HEK293T (cell line): ENCODE results near the gene KRTAP10-9.
"Not testable (repeated sequence)": the region's sequence is repeated elsewhere in the genome, so short reads cannot be mapped to it uniquely, and the experiment has no call there.

Experiments used
- CTCF ChIA-PET: fragments of 350-600 bp; formaldehyde crosslinking; extraction: SDS; loops from one replicate; lab custom pipeline; 2021; ENCODE audit warnings: antibody characterized with exemption, inconsistent platforms; lab: Yijun Ruan, JAX
- POLR2A ChIA-PET: fragments of 350-600 bp; formaldehyde crosslinking; extraction: SDS; loops from one replicate; lab custom pipeline; 2020; ENCODE audit warnings: antibody characterized with exemption, inconsistent platforms; lab: Yijun Ruan, JAX
- DNase-seq: peaks from one replicate; pipeline ENCODE4 v3.0.0; 2012; ENCODE audit warnings: mixed read lengths; ENCODE audit errors: extremely low spot score
- ARNT ChIP-seq: fragments of 450-650 bp; IDR thresholded peaks from 2 replicates; pipeline ENCODE4 v1.6.1; 2017; ENCODE audit warnings: mild to moderate bottlenecking
- BHLHE40 ChIP-seq: fragments of 450-650 bp; IDR thresholded peaks from 2 replicates; pipeline ENCODE4 v1.6.1; 2016; ENCODE audit warnings: mild to moderate bottlenecking, moderate library complexity, borderline replicate concordance
- CTBP1 ChIP-seq: fragments of 450-650 bp; IDR thresholded peaks from 2 replicates; pipeline ENCODE4 v1.6.1; 2016; ENCODE audit warnings: borderline replicate concordance
- ELF4 ChIP-seq: fragments of 450-650 bp; IDR thresholded peaks from 2 replicates; pipeline ENCODE4 v1.6.1; 2017; ENCODE audit warnings: antibody characterized with exemption
- FOXA1 ChIP-seq: fragments of 450-650 bp; IDR thresholded peaks from 2 replicates; pipeline ENCODE4 v1.6.1; 2016; ENCODE audit warnings: mild to moderate bottlenecking
- FOXK2 ChIP-seq: fragments of 450-650 bp; IDR thresholded peaks from 2 replicates; pipeline ENCODE4 v1.6.1; 2016; ENCODE audit warnings: mild to moderate bottlenecking
- FOXM1 ChIP-seq: fragments of 450-650 bp; IDR thresholded peaks from 2 replicates; pipeline ENCODE4 v1.6.1; 2017; ENCODE audit warnings: mild to moderate bottlenecking, borderline replicate concordance
- HDGF ChIP-seq: fragments of 450-650 bp; IDR thresholded peaks from 2 replicates; pipeline ENCODE4 v1.6.1; 2017; ENCODE audit warnings: antibody characterized with exemption, borderline replicate concordance
- L3MBTL2 ChIP-seq: fragments of 450-650 bp; conservative IDR thresholded peaks from 2 replicates; pipeline ENCODE4 v1.6.1; 2016; ENCODE audit warnings: mild to moderate bottlenecking
- LEF1 ChIP-seq: fragments of 450-650 bp; IDR thresholded peaks from 2 replicates; pipeline ENCODE4 v1.6.1; 2017; ENCODE audit warnings: mild to moderate bottlenecking, borderline replicate concordance
- NFRKB ChIP-seq: fragments of 450-650 bp; IDR thresholded peaks from 2 replicates; pipeline ENCODE4 v1.6.1; 2016; ENCODE audit warnings: mild to moderate bottlenecking, moderate library complexity
- SP1 ChIP-seq: fragments of 450-650 bp; IDR thresholded peaks from 2 replicates; pipeline ENCODE4 v1.6.1; 2017
- SUZ12 ChIP-seq: fragments of 450-650 bp; IDR thresholded peaks from 2 replicates; pipeline ENCODE4 v1.6.1; 2016; ENCODE audit warnings: mild to moderate bottlenecking
- TARDBP ChIP-seq: fragments of 450-650 bp; IDR thresholded peaks from 2 replicates; pipeline ENCODE4 v1.6.1; 2016
- ZNF384 ChIP-seq: fragments of 450-650 bp; IDR thresholded peaks from 2 replicates; pipeline ENCODE4 v1.6.1; 2016
- TF ChIP-seq, protein P1 (sequence below): fragments of 450-650 bp; IDR thresholded peaks from 2 replicates; pipeline ENCODE4 v1.6.1; 2016

KRTAP10-9 gene, protein sequence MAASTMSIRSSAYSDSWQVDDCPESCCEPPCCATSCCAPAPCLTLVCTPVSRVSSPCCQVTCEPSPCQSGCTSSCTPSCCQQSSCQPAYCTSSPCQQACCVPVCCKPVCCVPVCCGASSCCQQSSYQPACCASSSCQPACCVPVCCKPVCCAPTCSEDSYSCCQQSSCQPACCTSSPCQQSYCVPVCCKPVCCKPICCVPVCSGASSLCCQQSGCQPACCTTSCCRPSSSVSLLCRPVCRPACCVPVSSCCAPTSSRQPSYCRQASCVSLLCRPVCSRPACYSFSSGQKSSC

DNA sequence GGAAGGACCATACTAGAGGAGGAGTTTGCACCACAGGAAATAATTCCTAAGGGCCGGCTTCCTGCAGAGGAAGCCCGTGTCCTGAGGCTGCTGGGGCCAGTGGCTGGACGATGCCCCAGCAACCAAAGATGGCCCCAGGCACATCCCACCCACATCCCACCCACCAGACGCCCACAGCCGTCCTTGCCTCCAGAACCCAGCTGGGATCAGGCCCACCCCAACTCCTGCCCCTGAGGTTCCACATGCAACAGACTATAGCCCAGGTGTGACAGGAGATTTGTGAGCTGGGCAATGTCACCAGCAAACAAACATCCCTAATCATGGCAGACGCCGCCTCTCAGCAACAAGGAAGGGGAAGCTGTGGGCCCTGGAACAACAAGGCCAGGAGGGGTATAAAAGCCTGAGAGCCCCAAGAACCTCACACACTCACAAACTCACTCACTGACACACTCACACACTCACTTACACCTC, at the start of gene KRTAP10-9:
KRTAP10-9 (plus strand) TSS at position 421 of the 471 bp plus-strand sequence. CDS start 79 bp downstream, outside the sequence.
- POLR2A ChIA-PET: no interaction called here
- TF ChIP-seq FOXM1 (no peak), FOXA1 (no peak), L3MBTL2 (no peak), BHLHE40 (no peak), CTBP1 (no peak), LEF1 (no peak), SUZ12 (no peak), HDGF (no peak), NFRKB (no peak), ARNT (no peak), ELF4 (no peak), ZNF384 (no peak)
- DNase-seq: no peak
- CTCF ChIA-PET: no interaction called here

DNA sequence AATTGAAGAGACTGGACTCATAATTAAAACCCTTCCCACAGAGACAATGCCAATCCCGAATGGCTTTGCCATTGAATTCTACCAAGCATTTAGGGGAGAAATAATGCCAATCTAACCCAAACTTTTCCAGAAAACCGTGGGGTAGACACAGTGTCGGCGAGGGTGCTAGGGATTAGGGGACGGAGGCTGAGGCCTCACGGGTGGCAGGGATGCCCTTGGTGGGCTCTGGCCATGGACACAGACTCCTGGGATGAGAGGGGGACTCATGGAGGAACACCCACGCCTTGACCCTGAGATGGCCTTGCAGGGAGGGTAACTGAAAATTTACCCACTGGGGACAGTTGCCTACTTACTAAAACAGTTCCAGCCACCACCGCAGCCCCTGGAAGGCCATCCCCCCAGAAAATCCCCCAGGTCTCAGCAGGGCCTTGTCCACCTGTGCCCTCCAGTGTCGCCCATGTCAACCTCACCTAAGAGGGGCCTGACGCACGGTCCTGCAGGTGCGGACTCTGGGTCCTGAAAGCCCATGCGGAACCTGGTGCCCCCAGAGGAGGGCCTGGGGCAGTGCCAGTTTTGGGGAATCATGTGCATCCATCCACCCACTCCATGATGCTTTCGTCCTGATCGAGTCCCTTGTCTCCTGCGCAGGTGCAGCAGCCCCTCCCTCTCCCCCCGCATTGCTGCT, 48.4 kb upstream of the KRTAP10-9 start:
- TF ChIP-seq FOXA1 (no peak), HDGF (no peak), TARDBP (no peak), ARNT (no peak), SUZ12 (no peak), CTBP1 (no peak), SP1 (no peak), ZNF384 (no peak), L3MBTL2 (no peak), LEF1 (no peak)
- ChIA-PET CTCF (no interaction called here), POLR2A (no interaction called here)
- no peak for DNase-seq

DNA sequence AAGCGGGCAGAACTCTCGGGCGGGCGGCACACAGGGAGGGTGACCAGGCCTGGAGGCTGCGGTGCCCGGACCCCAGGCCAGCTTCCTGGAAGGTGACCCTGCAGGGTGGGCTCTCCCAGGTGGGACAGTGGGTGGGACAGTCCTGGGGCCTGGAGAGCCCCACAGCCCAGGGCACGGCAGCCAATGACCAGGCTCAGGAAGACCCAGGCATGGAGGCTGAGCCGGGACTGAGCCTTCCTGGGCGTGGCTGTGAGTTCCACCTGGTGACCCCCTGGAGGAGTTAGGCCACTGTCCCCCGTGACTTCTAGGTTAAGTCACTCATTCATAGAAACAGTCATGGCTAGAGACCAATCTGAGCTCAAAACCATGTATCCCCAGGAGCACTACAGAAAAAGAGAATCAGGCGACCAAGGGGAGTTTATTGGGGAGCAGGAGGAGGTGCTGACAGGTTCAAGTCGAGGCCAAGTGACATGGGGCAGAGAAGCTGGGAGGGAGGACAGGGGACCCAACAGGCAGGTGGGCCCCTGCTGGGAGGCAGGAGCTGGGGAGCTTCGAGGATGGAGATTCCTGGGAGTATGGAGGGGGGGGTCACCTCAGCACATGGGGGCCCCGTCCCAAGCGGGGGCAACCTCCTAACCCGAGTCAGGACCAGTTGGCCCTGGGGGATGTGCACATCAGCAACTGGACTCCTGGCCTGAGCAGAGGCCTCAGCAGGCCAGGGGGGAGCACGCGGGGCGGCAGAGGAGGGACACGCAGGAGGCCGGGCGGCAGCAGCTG, 47.6 kb upstream of the KRTAP10-9 start:
- TF ChIP-seq ZNF384: no peak
- TF ChIP-seq SUZ12: no peak
- TF ChIP-seq FOXM1: no peak
- TF ChIP-seq L3MBTL2: no peak
- TF ChIP-seq CTBP1: no peak
- TF ChIP-seq FOXK2: no peak
- no peak for TF ChIP-seq TARDBP
- TF ChIP-seq HDGF: no peak
- no peak for TF ChIP-seq LEF1
- no peak for TF ChIP-seq NFRKB
- no peak for TF ChIP-seq FOXA1
- DNase-seq: no peak
- ChIA-PET POLR2A (no interaction called here), CTCF (no interaction called here)

DNA sequence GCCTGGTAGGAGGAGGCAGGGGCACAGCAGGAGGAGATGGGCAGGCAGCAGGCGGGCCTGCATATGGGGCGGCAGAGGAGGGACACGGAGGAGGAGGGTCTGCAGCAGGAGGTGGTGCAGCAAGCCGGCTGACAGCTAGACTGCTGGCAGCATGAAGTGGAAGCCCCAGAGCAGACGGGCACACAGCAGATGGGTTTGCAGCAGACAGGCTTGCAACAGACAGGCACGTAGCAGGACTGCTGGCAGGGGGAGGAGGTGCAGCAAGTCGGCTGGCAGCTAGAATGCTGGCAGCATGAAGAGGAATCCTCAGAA, 47.1 kb upstream of the KRTAP10-9 start:
- POLR2A ChIA-PET: no interaction called here

DNA sequence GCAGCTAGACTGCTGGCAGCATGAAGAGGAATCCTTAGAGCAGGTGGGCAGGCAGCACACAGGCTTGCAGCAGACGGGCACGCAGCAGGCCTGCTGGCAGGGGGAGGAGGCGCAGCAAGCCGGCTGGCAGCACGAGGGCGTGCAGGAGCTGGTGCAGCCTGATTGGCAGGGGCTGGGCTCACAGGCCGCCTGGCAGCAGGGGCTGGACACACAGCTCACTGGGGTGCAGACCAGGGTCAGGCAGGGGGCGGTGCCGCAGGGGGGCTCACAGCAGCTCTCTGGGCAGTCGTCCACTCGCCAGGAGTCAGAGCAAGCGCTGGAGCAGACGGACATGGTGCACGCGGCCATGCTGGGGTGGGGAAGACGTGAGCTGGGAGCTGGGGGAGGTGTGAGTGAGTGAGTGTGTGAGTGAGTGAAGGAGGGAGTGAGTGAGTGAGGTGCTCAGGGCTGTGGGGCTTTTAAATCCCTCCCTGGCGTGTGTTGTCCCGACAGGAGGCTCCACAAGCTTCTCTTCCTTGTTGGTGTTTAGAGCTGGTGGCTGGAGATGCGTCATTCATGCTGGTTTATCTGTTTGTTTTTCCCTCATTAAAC, 46.6 kb upstream of the KRTAP10-9 start, which contains the start of gene KRTAP10-5:
KRTAP10-5 (minus strand) TSS at position 374 of the 591 bp plus-strand sequence; CDS start at position 348, 26 bp downstream.
- POLR2A ChIA-PET, CTCF ChIA-PET, DNase-seq: not testable (repeated sequence)

More for the DNA sequence above, 47.1 kb upstream of the KRTAP10-9 start:
- CTCF ChIA-PET: no interaction called here
- no peak for DNase-seq
- TF ChIP-seq LEF1: no peak

DNA sequence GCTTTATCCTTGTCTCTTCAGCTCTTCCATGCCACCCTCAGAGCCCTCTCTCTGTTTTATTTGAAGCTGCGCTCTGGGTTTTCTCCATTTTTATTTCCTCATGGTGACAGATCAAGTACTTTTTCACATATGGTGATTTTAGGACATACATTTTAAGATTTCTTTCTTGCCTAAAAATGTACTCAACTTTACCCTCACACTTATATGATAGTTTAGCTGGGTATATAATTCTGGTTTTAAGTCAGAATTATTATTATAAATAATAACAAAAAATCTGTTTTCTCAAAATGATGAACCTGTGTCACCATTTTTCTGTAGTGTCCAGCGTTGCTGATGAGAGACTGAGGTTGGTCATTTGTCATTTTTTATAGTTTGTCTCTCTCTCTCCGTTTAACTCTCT, 45.7 kb upstream of the KRTAP10-9 start:
- no peak for DNase-seq
- no peak for TF ChIP-seq LEF1
- TF ChIP-seq, protein P1, sequence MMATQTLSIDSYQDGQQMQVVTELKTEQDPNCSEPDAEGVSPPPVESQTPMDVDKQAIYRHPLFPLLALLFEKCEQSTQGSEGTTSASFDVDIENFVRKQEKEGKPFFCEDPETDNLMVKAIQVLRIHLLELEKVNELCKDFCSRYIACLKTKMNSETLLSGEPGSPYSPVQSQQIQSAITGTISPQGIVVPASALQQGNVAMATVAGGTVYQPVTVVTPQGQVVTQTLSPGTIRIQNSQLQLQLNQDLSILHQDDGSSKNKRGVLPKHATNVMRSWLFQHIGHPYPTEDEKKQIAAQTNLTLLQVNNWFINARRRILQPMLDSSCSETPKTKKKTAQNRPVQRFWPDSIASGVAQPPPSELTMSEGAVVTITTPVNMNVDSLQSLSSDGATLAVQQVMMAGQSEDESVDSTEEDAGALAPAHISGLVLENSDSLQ: no peak
- TF ChIP-seq FOXA1: no peak
- no peak for TF ChIP-seq ARNT
- no peak for TF ChIP-seq SP1
- TF ChIP-seq FOXM1: no peak
- TF ChIP-seq TARDBP: no peak
- TF ChIP-seq L3MBTL2: no peak
- TF ChIP-seq SUZ12: no peak
- ChIA-PET POLR2A (no interaction called here), CTCF (no interaction called here)

DNA sequence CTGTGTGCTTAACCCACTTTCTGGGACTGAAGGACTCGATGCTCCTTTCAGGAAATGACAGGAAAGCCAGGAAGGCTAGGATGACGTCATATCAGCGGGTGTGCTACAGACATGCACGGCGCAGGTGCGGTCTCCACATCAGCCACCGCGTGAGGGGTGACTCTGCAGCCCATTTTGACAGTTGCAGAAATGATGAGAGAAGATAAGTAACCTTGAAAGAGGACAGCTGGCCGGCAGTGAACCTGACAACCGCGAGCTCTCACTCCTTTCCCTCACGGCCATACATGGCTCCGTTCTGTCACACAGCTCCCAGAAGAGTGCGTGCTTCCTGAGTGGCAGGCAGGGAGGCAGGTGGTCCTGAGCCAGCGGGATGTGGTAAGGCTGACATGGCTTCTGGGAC, 44.8 kb upstream of the KRTAP10-9 start:
- no peak for DNase-seq
- no peak for TF ChIP-seq SUZ12
- no peak for TF ChIP-seq TARDBP
- TF ChIP-seq, protein P1: no peak
- CTCF ChIA-PET: no interaction called here
- POLR2A ChIA-PET: no interaction called here
